GM10266 (cell line): ENCODE measurements around the gene PRELID1.

Experiments
- DNase-seq: peaks from one replicate; pipeline ENCODE4 v3.0.0; 2012; ENCODE audit errors: extremely low spot score
- TF ChIP-seq, protein P1 (sequence below): IDR thresholded peaks from 2 replicates; pipeline ENCODE4 v1.5.1; 2012; ENCODE audit warnings: mild to moderate bottlenecking, low read depth; ENCODE audit not compliant: control insufficient read depth, insufficient read depth; ENCODE audit errors: missing control alignments

Gene PRELID1

DNA sequence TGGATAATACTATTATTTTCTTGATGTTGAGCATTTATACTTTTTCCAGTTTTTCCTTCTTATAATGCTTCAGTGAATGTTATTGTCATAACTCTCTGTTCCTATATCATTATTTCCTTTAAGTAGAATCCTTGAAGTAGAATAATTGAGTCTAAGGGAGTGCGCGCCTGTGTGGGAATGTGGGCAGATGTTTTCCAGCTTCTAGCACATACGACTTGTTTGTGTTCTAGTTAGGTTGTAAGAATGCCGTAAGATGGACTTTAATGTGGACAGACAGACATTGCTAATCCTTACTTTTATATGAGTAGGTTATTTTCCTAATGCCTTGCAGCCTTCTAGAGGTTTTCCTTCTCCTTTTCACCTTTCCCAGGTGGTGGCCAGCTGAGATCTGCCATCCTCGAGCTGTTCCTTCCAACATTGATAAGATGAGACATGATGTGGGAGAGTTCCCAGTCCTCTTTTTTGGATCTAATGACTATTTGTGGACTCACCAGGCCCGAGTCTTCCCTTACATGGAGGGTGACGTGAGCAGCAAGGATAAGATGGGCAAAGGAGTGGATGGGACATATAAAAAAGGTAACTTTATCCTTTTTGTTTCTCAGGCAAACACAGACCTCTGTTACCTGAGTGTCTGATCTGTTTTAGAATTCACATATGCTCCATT lies 34.2 kb upstream of the PRELID1 start:
- DNase-seq: no peak
- TF ChIP-seq, protein P1, sequence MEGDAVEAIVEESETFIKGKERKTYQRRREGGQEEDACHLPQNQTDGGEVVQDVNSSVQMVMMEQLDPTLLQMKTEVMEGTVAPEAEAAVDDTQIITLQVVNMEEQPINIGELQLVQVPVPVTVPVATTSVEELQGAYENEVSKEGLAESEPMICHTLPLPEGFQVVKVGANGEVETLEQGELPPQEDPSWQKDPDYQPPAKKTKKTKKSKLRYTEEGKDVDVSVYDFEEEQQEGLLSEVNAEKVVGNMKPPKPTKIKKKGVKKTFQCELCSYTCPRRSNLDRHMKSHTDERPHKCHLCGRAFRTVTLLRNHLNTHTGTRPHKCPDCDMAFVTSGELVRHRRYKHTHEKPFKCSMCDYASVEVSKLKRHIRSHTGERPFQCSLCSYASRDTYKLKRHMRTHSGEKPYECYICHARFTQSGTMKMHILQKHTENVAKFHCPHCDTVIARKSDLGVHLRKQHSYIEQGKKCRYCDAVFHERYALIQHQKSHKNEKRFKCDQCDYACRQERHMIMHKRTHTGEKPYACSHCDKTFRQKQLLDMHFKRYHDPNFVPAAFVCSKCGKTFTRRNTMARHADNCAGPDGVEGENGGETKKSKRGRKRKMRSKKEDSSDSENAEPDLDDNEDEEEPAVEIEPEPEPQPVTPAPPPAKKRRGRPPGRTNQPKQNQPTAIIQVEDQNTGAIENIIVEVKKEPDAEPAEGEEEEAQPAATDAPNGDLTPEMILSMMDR: no peak

DNA sequence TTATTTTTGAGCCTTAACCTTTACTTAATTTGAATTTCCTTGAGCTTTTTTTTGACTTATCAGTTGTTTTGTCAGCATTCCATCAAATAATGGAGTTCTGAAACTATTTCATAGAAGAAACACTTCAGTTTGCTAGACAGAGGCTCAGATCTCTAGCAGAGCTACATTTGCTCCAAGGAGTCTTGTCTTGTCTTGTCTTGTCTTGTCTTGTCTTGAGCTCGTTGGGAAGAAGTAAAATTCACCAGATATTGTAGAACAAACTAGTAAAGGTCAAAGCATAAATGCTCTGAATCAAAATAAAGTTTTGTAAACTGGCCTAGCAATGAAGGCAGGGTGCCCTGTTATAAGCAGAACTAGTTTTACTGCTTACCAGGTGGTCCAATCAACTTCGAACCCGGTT lies 33.6 kb upstream of the PRELID1 start:
- no peak for DNase-seq
- TF ChIP-seq, protein P1: no peak

DNA sequence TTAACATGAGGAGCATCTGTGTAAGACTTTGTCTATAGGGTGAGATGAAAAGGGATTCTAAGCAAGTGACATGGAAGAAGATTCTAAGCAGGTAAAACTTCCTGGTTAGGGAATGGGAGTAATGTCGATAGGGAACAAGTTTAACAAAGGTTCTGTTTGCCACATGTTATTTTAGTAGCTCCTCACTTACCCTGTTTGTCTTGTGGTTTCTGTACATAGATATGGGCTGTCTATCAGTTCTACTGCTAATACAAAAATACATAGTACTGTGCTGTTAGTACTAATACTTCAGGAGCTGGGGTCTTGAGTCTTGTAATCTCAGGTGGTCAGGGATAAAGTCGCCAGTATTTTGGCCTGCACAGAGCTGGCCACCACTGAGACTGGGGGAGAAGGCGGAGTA lies 32.9 kb upstream of the PRELID1 start:
- TF ChIP-seq, protein P1: no peak
- no peak for DNase-seq

DNA sequence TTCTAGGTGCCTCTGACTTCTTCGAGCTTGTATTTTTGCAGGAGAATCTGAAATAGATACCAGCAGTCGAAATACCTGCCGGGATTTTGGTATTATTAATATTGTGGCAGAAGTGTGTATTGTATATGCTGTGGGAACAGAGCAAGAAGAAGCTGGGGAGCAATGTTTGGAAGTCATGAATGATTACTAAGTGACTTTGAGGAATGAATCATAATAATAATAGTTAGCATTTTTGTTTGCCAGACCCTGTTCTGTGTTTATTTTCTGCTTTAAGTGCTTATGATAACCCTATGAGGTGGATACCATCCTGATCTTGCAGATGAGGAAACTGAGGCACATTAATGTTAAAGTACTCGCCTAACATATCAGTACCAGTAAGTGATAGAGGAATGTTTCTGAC lies 32.5 kb upstream of the PRELID1 start:
- no peak for DNase-seq
- TF ChIP-seq, protein P1: no peak

DNA sequence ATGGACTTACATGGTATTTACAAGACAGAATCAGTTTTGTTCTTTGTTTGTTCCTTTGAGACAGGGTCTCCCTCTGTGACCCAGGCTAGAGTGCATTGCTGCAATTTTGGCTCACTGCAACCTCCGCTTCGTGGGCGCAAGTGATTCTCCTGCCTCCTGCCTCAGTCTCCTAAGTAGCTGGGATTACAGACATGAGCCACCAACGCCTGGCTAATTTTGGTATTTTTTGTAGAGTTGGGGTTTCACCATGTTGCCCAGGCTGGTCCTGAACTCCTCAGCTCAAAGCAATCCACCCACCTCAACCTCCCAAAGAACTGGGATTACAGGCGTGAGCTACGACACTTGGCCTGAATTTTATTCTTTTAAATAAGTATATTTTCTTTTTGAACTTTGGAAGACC lies 27.7 kb upstream of the PRELID1 start:
- DNase-seq: no peak
- TF ChIP-seq, protein P1: no peak

DNA sequence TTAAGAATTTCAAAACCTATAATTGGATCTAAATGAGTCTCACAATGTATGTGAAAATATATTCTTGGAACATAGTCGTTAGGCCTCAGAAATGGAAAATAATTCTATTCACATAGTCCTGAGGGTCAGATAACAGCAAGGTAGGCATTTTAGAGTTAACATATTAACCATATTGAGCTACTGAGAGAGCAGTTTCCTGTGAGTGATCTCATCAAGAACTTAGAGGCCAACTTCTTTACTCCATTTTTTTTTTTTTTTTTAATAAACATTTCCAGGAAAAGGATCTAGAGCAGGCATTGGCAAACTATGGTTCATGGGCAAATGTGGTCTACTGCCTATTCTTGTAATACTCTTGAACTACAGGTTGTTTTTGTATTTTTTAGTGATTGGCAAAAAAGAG lies 26.7 kb upstream of the PRELID1 start:
- DNase-seq: no peak
- TF ChIP-seq, protein P1: no peak

DNA sequence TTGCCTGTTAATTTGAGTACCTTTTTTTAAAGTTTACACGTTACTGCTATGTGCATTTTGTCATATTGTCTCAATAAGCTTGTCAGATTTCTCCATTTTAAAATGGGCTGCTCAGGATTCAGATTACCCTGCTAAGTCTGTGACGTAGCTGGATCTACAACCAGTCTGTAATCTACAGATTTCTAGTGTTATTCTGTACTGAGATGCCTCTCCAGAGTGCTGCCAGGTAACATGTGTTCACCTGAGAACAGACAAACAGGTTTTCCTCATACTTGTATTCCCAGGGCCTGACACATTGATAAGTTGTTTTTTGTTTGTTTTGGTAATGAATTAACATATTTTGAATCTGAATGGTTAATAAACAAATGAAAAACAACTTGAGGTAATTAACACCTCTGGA lies 15.4 kb upstream of the PRELID1 start:
- DNase-seq: no peak
- TF ChIP-seq, protein P1: no peak
